ENCODE data around the gene INTS3.
A peak's percentile ranks its signal among the peaks of the same experiment; 100 is the strongest.
"Not testable (repeated sequence)": the region's sequence is repeated elsewhere in the genome, so short reads cannot be mapped to it uniquely, and the experiment has no call there.

Gene INTS3

DNA sequence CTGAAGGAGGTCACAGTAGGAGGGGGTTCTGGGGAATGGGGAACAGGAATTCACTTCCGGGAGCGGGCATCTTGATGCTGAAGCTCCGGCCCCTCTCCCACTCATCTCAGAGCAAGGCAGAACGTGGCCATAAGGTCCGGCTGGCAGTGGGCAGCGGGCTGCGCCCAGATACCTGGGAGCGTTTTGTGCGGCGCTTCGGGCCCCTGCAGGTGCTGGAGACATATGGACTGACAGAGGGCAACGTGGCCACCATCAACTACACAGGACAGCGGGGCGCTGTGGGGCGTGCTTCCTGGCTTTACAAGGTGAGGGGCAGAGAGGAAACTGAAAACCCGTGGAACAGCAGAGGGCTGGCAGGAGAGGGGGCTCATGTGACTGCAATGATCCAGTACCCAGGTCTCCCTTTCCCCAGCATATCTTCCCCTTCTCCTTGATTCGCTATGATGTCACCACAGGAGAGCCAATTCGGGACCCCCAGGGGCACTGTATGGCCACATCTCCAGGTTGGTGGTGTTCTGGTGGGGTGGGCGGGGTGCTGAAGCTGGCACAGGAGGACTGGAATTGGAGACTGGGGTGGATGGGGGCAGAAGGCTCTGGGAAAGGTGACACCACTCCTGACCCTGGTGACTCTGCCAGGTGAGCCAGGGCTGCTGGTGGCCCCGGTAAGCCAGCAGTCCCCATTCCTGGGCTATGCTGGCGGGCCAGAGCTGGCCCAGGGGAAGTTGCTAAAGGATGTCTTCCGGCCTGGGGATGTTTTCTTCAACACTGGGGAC, 50.4 kb downstream of the INTS3 start:
- in situ Hi-C loops (cut with HindIII; ENCODE audit: low sequenced_read_pairs), result no loop called here
- H3K4me3 ChIP-seq (ENCODE audit: low read depth, low read length), result no peak overlapping the region
- TF ChIP-seq CTCF (IDR thresholded peaks at IDR 0.05; ENCODE audit: low read depth, low read length), result no peak
- no peak for DNase-seq (ENCODE audit: low read depth, low spot score)

DNA sequence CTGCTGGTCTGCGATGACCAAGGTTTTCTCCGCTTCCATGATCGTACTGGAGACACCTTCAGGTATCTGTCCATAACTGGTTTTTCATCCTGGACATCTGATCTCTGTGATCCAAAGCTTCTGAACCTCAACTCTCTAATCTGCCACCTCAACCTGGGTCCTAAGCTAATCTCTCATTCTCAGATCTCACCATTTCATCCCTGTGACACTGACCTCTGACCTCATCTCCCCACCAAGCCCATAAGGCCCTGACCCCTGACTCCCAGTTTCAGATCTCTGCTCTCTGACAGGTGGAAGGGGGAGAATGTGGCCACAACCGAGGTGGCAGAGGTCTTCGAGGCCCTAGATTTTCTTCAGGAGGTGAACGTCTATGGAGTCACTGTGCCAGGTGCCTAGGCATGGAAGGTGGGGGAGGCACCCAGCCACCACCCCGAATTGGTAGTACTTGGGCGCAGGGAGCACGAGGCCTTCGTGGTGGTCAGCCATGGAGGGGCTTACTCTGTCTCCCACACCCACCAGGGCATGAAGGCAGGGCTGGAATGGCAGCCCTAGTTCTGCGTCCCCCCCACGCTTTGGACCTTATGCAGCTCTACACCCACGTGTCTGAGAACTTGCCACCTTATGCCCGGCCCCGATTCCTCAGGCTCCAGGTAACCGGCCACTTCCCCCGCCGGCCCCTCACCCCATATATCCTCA, 51.1 kb downstream of the INTS3 start:
- H3K4me3 ChIP-seq (ENCODE audit: low read depth, low read length), result no peak overlapping the region
- DNase-seq (ENCODE audit: low read depth, low spot score), result no peak
- TF ChIP-seq CTCF (IDR thresholded peaks at IDR 0.05; ENCODE audit: low read depth, low read length), result no peak
- in situ Hi-C loops (cut with HindIII; ENCODE audit: low sequenced_read_pairs), result no loop called here

- DNase-seq (ENCODE audit: low read depth, low spot score), result no peak
Measured at GRCh38 chr1:153779781-153780541, 52.1 kb downstream of the INTS3 start.

DNA sequence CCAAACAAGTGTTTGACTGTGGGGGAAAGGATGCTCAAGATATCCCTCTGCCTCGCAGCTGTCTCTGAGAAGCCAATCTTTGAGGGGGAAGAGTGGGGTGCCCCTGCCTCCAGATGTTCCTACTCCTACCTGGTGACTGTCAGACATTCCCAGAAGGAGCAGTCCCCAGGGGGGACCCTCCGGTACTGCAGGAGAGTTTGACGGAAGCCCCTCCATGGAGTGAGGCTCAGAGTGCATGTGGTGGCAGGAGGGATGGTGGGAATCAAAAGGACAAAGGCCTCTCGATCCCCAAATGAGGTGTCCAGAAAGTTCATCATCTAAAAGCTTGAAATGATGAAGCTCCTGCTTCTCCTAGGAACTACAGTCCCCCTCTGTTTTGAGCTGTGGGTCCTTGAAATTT, 52.7 kb downstream of the INTS3 start:
- H3K4me3 ChIP-seq (ENCODE audit: low read depth, low read length), result no peak overlapping the region
- in situ Hi-C loops (cut with HindIII; ENCODE audit: low sequenced_read_pairs), result no loop called here
- TF ChIP-seq CTCF (IDR thresholded peaks at IDR 0.05; ENCODE audit: low read depth, low read length), result no peak
- no peak for DNase-seq (ENCODE audit: low read depth, low spot score)

More at GRCh38 chr1:153779781-153780541, 52.1 kb downstream of the INTS3 start:
- in situ Hi-C loops (cut with HindIII; ENCODE audit: low sequenced_read_pairs), result no loop called here
- no peak for TF ChIP-seq CTCF (IDR thresholded peaks at IDR 0.05; ENCODE audit: low read depth, low read length)
- no peak overlapping the region for H3K4me3 ChIP-seq (ENCODE audit: low read depth, low read length)

DNA sequence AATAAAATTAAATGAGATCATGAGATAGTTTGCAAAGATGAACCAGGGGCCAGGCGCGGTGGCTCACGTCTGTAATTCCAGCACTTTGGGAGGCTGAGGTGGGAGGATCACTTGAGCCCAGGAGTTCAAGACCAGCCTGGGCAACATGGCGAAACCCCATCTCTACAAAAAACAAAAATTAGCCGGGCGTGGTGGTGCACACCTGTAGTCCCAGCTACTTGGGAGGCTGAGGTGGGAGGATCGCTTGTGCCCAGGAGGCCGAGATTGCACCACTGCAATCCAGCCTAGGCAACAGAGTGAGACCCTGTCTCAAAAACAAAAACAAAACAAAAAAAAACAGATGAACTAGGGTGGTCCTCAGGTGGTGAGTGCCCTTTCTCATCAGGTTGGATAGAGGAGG, 54.8 kb downstream of the INTS3 start:
- peak overlapping the region; percentile 65 for H3K4me3 ChIP-seq (ENCODE audit: low read depth, low read length)
- in situ Hi-C loops (cut with HindIII; ENCODE audit: low sequenced_read_pairs); DNase-seq (ENCODE audit: low read depth, low spot score): not testable (repeated sequence)

DNA sequence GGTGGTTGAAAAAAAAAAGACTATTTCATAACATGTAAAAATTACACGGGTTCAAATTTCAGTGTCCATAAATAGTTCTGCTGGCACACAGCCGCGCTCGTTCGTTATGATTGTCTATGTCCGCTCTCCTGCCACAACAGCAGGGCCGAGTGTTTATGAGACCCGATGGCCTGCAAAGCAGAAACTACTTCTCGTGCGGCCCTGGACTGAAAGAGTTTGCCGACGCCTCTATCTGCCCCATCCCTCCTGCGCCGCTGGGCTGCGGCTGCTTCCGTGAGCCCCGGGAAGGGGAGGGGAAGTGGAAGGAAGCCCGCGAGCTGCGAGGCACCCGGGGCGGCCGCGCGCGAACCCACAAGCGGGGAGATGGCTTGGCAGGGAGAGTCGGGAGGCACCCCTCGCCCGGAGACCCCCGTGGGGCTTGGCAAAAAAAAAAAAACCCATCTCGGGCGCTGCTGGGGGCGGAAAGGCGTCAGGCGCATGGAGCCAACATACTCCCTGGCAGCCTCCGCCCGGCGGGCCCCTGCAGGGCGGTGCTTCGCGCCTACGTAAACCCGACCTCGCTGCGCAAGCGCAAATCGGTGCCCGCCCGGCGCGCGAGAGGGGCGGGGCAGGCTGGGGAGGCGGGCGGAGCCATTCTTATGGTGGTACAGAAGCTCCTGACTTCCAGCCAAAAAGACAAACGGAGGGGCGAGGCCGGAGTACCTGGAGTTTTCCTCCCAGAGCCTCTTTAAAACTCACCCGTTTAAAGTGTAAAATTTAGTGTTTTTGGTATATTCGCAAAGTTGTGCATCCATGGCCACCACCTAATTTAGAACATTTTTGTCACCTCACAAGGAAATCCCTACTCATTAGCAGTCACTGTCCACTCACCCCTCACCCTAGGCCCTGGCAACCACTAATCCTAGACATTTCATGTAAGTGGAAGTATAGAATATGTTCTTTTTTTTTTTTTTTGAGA, 55.7 kb downstream of the INTS3 start:
- DNase-seq (ENCODE audit: low read depth, low spot score), result peak; percentile 92
- no peak for TF ChIP-seq CTCF (IDR thresholded peaks at IDR 0.05; ENCODE audit: low read depth, low read length)
- in situ Hi-C loops (cut with HindIII; ENCODE audit: low sequenced_read_pairs), result no loop called here
- H3K4me3 ChIP-seq (ENCODE audit: low read depth, low read length), result peak overlapping the region; percentile 65

All from astrocyte of the spinal cord (primary cell).